ENCODE results near the gene PDE11A. TPM values are rescaled to one million over a fixed set of nuclear protein-coding genes. Genes with fewer than 3 reads are reported as not detected.
"Not testable (repeated sequence)": the region's sequence is repeated elsewhere in the genome, so short reads cannot be mapped to it uniquely, and the experiment has no call there.

Gene PDE11A
- total and polyA plus RNA-seq, 2 experiments from 2014 or later = 0.34 to 0.86 TPM

DNA sequence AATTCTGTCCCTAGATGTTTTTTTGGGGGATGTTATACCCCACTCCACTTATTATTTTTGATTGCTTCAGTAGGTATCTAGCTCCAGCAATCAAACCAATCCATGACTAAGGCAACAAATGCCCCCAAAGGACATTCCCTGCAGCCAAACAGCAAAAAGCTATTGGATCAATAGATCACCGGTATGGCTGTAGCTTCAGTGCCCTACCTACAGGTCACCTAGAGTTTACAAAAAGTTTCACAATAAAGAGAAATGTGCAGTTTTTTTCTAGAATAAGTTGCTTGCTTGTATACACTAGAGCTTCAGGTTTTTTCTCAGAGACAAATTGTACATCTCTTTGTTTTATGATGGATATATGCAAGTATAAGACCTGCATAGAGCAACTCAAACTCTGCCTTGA is 27.7 kb downstream of the PDE11A start:
- Histone ChIP-seq H3K79me2 (ENCODE audit: insufficient read depth) (no peaks in the 10 kb centered on the region), H3K9me2 (ENCODE audit: insufficient read depth) (no peaks in the 10 kb centered on the region), H3K4me3 (no peak overlapping the region), H3K4me2 (ENCODE audit: unreplicated experiment) (no peak overlapping the region), H3K27ac (no peak overlapping the region), H4K20me1 (ENCODE audit: insufficient read depth) (no peaks in the 10 kb centered on the region), H3K9ac (no peak overlapping the region), H3K4me1 (ENCODE audit: insufficient read depth) (no peaks in the 10 kb centered on the region), H3K36me3 (ENCODE audit: low read depth) (no peaks in the 10 kb centered on the region), H2AFZ (no peak overlapping the region), H3K27me3 (replicated peaks; ENCODE audit: insufficient read depth) (no peaks in the 10 kb centered on the region), H3K9me3 (ENCODE audit: low read depth) (no peaks in the 10 kb centered on the region), H3F3A (ENCODE audit: insufficient read depth) (no peaks in the 10 kb centered on the region)
- TF ChIP-seq EZH2 (IDR thresholded peaks at IDR 0.05; ENCODE audit: insufficient read depth, poor library complexity, severe bottlenecking) = no peak
- TF ChIP-seq EZH2phosphoT487 (IDR thresholded peaks at IDR 0.05; ENCODE audit: insufficient read depth, low read depth) = no peak
- no peak for DNase-seq
- 71 to 81% methylated on average over 1 of the region's 1 CpG for WGBS, 2 experiments (ENCODE audit: low coverage in 1 of 2, low lambda C conversion rate in 2 of 2, missing lambda C conversion rate in 2 of 2)
- in situ Hi-C loops (cut with MboI) = no loop called here

- in situ Hi-C loops (cut with MboI) = no loop called here
- no peaks in the 10 kb centered on the region for H3K27me3 ChIP-seq (replicated peaks; ENCODE audit: insufficient read depth)
- no peaks in the 10 kb centered on the region for H4K20me1 ChIP-seq (ENCODE audit: insufficient read depth)
- TF ChIP-seq EZH2phosphoT487 (IDR thresholded peaks at IDR 0.05; ENCODE audit: insufficient read depth, low read depth) (no peak), EZH2 (IDR thresholded peaks at IDR 0.05; ENCODE audit: insufficient read depth, poor library complexity, severe bottlenecking) (no peak)
- no peak for DNase-seq
- H3K9me3 ChIP-seq (ENCODE audit: low read depth) = no peaks in the 10 kb centered on the region
- no peaks in the 10 kb centered on the region for H3K79me2 ChIP-seq (ENCODE audit: insufficient read depth)
- no peaks in the 10 kb centered on the region for H3K9me2 ChIP-seq (ENCODE audit: insufficient read depth)
- H3K4me1 ChIP-seq (ENCODE audit: insufficient read depth) = no peaks in the 10 kb centered on the region
- WGBS, 2 experiments (ENCODE audit: low coverage in 1 of 2, low lambda C conversion rate in 2 of 2, missing lambda C conversion rate in 2 of 2) = 27 to 52% methylated on average over 1 of the region's 1 CpG
- H3K9ac ChIP-seq = no peak overlapping the region
- no peaks in the 10 kb centered on the region for H3F3A ChIP-seq (ENCODE audit: insufficient read depth)
- no peak overlapping the region for H3K4me3 ChIP-seq
- H2AFZ ChIP-seq = no peak overlapping the region
- H3K36me3 ChIP-seq (ENCODE audit: low read depth) = no peaks in the 10 kb centered on the region
- no peak overlapping the region for H3K27ac ChIP-seq
- no peak overlapping the region for H3K4me2 ChIP-seq (ENCODE audit: unreplicated experiment)
These were observed 29.3 kb downstream of the PDE11A start for GRCh38 chr2:178043266-178043665.

GRCh38 chr2:178033583-178033982 is 39.0 kb downstream of the PDE11A start:
- H3F3A ChIP-seq (ENCODE audit: insufficient read depth); DNase-seq; in situ Hi-C loops (cut with MboI); H3K27me3 ChIP-seq (replicated peaks; ENCODE audit: insufficient read depth); H3K9me2 ChIP-seq (ENCODE audit: insufficient read depth); H3K4me2 ChIP-seq (ENCODE audit: unreplicated experiment); H3K36me3 ChIP-seq (ENCODE audit: low read depth); H3K9ac ChIP-seq; H3K79me2 ChIP-seq (ENCODE audit: insufficient read depth); H3K4me1 ChIP-seq (ENCODE audit: insufficient read depth); H3K4me3 ChIP-seq; H3K27ac ChIP-seq; H2AFZ ChIP-seq; H3K9me3 ChIP-seq (ENCODE audit: low read depth); H4K20me1 ChIP-seq (ENCODE audit: insufficient read depth): not testable (repeated sequence)

DNA sequence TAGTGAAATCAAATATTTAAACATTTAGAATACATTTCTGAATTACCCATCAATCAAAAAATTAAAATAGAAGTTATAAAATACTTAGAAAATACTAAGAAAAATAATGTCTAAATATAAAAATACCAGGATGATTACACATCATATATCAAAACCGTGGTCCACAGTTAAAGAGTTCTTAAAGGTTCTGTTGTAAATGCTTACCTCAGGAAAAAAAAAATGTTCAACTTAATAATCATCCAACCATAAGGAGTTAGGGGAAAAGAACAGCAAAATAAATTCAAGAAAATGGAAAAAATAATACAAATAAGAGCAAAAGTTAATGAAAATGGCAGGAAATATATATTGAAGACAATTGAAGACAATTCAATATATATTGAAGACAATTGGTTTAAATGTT is 43.2 kb downstream of the PDE11A start:
- no peaks in the 10 kb centered on the region for H3K27me3 ChIP-seq (replicated peaks; ENCODE audit: insufficient read depth)
- H3K9ac ChIP-seq = no peak overlapping the region
- no peaks in the 10 kb centered on the region for H3K36me3 ChIP-seq (ENCODE audit: low read depth)
- H3F3A ChIP-seq (ENCODE audit: insufficient read depth) = no peaks in the 10 kb centered on the region
- DNase-seq = no peak
- H3K4me3 ChIP-seq = no peak overlapping the region
- H3K4me2 ChIP-seq (ENCODE audit: unreplicated experiment) = no peak overlapping the region
- TF ChIP-seq EZH2phosphoT487 (IDR thresholded peaks at IDR 0.05; ENCODE audit: insufficient read depth, low read depth) = no peak
- TF ChIP-seq EZH2 (IDR thresholded peaks at IDR 0.05; ENCODE audit: insufficient read depth, poor library complexity, severe bottlenecking) = no peak
- 28 to 37% methylated on average over 1 of the region's 1 CpG for WGBS, 2 experiments (ENCODE audit: low coverage in 1 of 2, low lambda C conversion rate in 2 of 2, missing lambda C conversion rate in 2 of 2)
- no peak overlapping the region for H3K27ac ChIP-seq
- H4K20me1 ChIP-seq (ENCODE audit: insufficient read depth) = no peaks in the 10 kb centered on the region
- in situ Hi-C loops (cut with MboI) = no loop called here
- no peak overlapping the region for H2AFZ ChIP-seq
- H3K9me3 ChIP-seq (ENCODE audit: low read depth) = no peaks in the 10 kb centered on the region
- H3K79me2 ChIP-seq (ENCODE audit: insufficient read depth) = no peaks in the 10 kb centered on the region
- H3K9me2 ChIP-seq (ENCODE audit: insufficient read depth) = no peaks in the 10 kb centered on the region
- no peaks in the 10 kb centered on the region for H3K4me1 ChIP-seq (ENCODE audit: insufficient read depth)

- Histone ChIP-seq H4K20me1 (ENCODE audit: insufficient read depth) (no peaks in the 10 kb centered on the region), H3K9ac (no peak overlapping the region), H3K4me2 (ENCODE audit: unreplicated experiment) (no peak overlapping the region), H3K79me2 (ENCODE audit: insufficient read depth) (no peaks in the 10 kb centered on the region), H3K4me1 (ENCODE audit: insufficient read depth) (0 out of 2 replicates have a peak, but pooled peaks cover 6% of the 10 kb centered on the region), H3K27ac (no peak overlapping the region), H3K9me3 (ENCODE audit: low read depth) (no peaks in the 10 kb centered on the region), H3K9me2 (ENCODE audit: insufficient read depth) (no peaks in the 10 kb centered on the region), H2AFZ (no peak overlapping the region), H3K4me3 (no peak overlapping the region), H3K36me3 (ENCODE audit: low read depth) (no peaks in the 10 kb centered on the region), H3K27me3 (replicated peaks; ENCODE audit: insufficient read depth) (no peaks in the 10 kb centered on the region), H3F3A (ENCODE audit: insufficient read depth) (no peaks in the 10 kb centered on the region; the same call in 1 of the 2 replicates)
- no peak for DNase-seq
- in situ Hi-C loops (cut with MboI) = no loop called here
- WGBS, 2 experiments (ENCODE audit: low coverage in 1 of 2, low lambda C conversion rate in 2 of 2, missing lambda C conversion rate in 2 of 2) = 49 to 51% methylated on average over 4 of the region's 4 CpGs
- no peak for TF ChIP-seq EZH2 (IDR thresholded peaks at IDR 0.05; ENCODE audit: insufficient read depth, poor library complexity, severe bottlenecking)
- TF ChIP-seq EZH2phosphoT487 (IDR thresholded peaks at IDR 0.05; ENCODE audit: insufficient read depth, low read depth) = no peak
These were observed 46.9 kb downstream of the PDE11A start for GRCh38 chr2:178025551-178026185.

Data from GM23248 (cell line).